HepG2 (cell line): ENCODE measurements around the gene GFOD1. TPM values are rescaled to one million over a fixed set of nuclear protein-coding genes. Genes with fewer than 3 reads are reported as not detected.

Source experiments
- CREB1 ChIP-seq, 2 experiments: fragments of 450-650 bp in 1 of 2; IDR thresholded peaks; 2 replicates each; pipeline ENCODE4 v1.6.1; 2016 to 2017; ENCODE audit warnings: control low read depth in 1 of 2, mild to moderate bottlenecking in 1 of 2, missing compliant biosample characterization in 1 of 2, missing genetic modification characterization in 1 of 2
- HDAC1 ChIP-seq: sonication (generic); formaldehyde crosslinking; IDR thresholded peaks from 2 replicates; pipeline ENCODE4 v1.5.1; 2020; ENCODE audit warnings: mild to moderate bottlenecking, missing genetic modification reagents
- HNRNPLL ChIP-seq: fragments of 200-400 bp; formaldehyde crosslinking; IDR thresholded peaks from 2 replicates; pipeline ENCODE4 v1.6.1; 2017; ENCODE audit warnings: mild to moderate bottlenecking, low read depth, low read length; ENCODE audit not compliant: poor library complexity, severe bottlenecking
- HOMEZ ChIP-seq: IDR thresholded peaks from 2 replicates; pipeline ENCODE4 v1.6.1; 2016; ENCODE audit warnings: low read depth
- IKZF5 ChIP-seq: IDR thresholded peaks from 2 replicates; pipeline ENCODE4 v1.6.1; 2018; ENCODE audit warnings: missing genetic modification reagents, mild to moderate bottlenecking, missing compliant biosample characterization
- ISL2 ChIP-seq: sonication (generic); formaldehyde crosslinking; IDR thresholded peaks from 2 replicates; pipeline ENCODE4 v1.5.0; 2020; ENCODE audit warnings: missing genetic modification reagents
- KDM4B ChIP-seq: sonication (generic); formaldehyde crosslinking; IDR thresholded peaks from 2 replicates; pipeline ENCODE4 v1.4.0; 2020; ENCODE audit warnings: missing genetic modification reagents
- KLF12 ChIP-seq: sonication (generic); formaldehyde crosslinking; IDR thresholded peaks from 2 replicates; pipeline ENCODE4 v1.4.0; 2020; ENCODE audit warnings: missing genetic modification reagents, borderline replicate concordance
- MAFG ChIP-seq: sonication (generic); formaldehyde crosslinking; IDR thresholded peaks from 2 replicates; pipeline ENCODE4 v1.5.1; 2020; ENCODE audit warnings: mild to moderate bottlenecking, missing genetic modification reagents
- MTERF4 ChIP-seq: sonication (generic); formaldehyde crosslinking; IDR thresholded peaks from 2 replicates; pipeline ENCODE4 v1.8.0; 2023; ENCODE audit warnings: mild to moderate bottlenecking, missing genetic modification reagents
- NFAT5 ChIP-seq: sonication (generic); formaldehyde crosslinking; IDR thresholded peaks from 2 replicates; pipeline ENCODE4 v1.4.0; 2020; ENCODE audit warnings: missing genetic modification reagents
- RELA ChIP-seq: sonication (generic); formaldehyde crosslinking; IDR thresholded peaks from 2 replicates; pipeline ENCODE4 v1.4.0; 2020; ENCODE audit warnings: missing genetic modification reagents
- RFX1 ChIP-seq: fragments of 450-650 bp; IDR thresholded peaks from 2 replicates; pipeline ENCODE4 v1.6.1; 2017
- SOX13 ChIP-seq, 3 experiments: fragments of 450-650 bp in 1 of 3; sonication (generic) in 1 of 3; formaldehyde crosslinking in 1 of 3; IDR thresholded peaks in 2 of 3; conservative IDR thresholded peaks in 1 of 3; 2 replicates each; pipeline versions ENCODE4 v1.5.0 to v1.6.1; 2016 to 2020; ENCODE audit warnings: antibody characterized with exemption in 1 of 3, mild to moderate bottlenecking in 1 of 3, missing compliant biosample characterization in 1 of 3, missing genetic modification reagents in 1 of 3, moderate library complexity in 1 of 3
- TCF7L2 ChIP-seq: IDR thresholded peaks from 2 replicates; pipeline ENCODE4 v1.6.1; 2011; ENCODE audit warnings: mild to moderate bottlenecking, low read depth, low read length, moderate library complexity
- YY1 ChIP-seq: IDR thresholded peaks from 2 replicates; pipeline ENCODE4 v1.6.1; 2011; ENCODE audit warnings: low read length, low read depth, moderate library complexity, mild to moderate bottlenecking; ENCODE audit not compliant: insufficient read depth, insufficient replicate concordance
- ZNF660 ChIP-seq: sonication (generic); formaldehyde crosslinking; IDR thresholded peaks from 2 replicates; pipeline ENCODE4 v1.5.1; 2020; ENCODE audit warnings: mild to moderate bottlenecking, low read depth, missing genetic modification reagents, borderline replicate concordance
- ZNF737 ChIP-seq: sonication (generic); formaldehyde crosslinking; IDR thresholded peaks from 2 replicates; pipeline ENCODE4 v1.5.0; 2020; ENCODE audit warnings: missing genetic modification reagents, mild to moderate bottlenecking, borderline replicate concordance
- ZNF790 ChIP-seq: sonication (generic); formaldehyde crosslinking; IDR thresholded peaks from 2 replicates; pipeline ENCODE4 v1.8.0; 2022; ENCODE audit warnings: missing genetic modification reagents, mild to moderate bottlenecking, borderline replicate concordance
- polyA plus RNA-seq, 8 experiments: library from polyadenylated mRNA; depleted of rRNA in 3 of 8; stranded (reverse) in 7 of 8; unstranded in 1 of 8; fragments of >200 nt; fragmentation: Illumina TruSeq in 4 of 8; extraction: Trizol in 4 of 8; gene quantifications; 2 replicates each; pipeline versions ENCODE4 v1.2.1 to v1.2.3, GENCODE V29; 2011 to 2016; ENCODE audit warnings: low read depth in 4 of 8, missing spikeins in 1 of 8, mixed read lengths in 1 of 8; ENCODE audit not compliant: insufficient read depth in 1 of 8
- total RNA-seq, 5 experiments: library from RNA; depleted of rRNA; stranded (reverse); fragments of >200 nt; fragmentation: Illumina TruSeq; extraction: Trizol; gene quantifications; 2 replicates each; pipeline ENCODE4 v1.2.3, GENCODE V29; 2016; ENCODE audit warnings: low read depth in 1 of 5

Gene GFOD1
- total and polyA plus RNA-seq, 2 of the 13 experiments (the other 11 are each of a cell fraction or from before 2014, with no cell fraction given) = 1.9 to 6.4 TPM

- TF ChIP-seq NFAT5 (CRISPR knock-in tag) (no peak), ZNF790 (CRISPR knock-in tag) (no peak), SOX13 (IDR thresholded peaks at IDR 0.05) (no peak), SOX13 (CRISPR knock-in tag; conservative IDR thresholded peaks at IDR 0.05 in 1 of 2, IDR thresholded peaks at IDR 0.05 in 1 of 2) (no peak; a peak in 1 of 4 replicates), CREB1 (IDR thresholded peaks at IDR 0.05) (peak; percentile 51; the same call in 1 of the 2 replicates), CREB1 (CRISPR knock-in tag; IDR thresholded peaks at IDR 0.05) (peak; percentile 62), KDM4B (CRISPR knock-in tag) (no peak), MAFG (no peak), RFX1 (peak; percentile 63; the same call in 1 of the 2 replicates), HOMEZ (no peak; the same call in 1 of the 2 replicates), YY1 (no peak), HDAC1 (CRISPR knock-in tag) (no peak), ZNF660 (CRISPR knock-in tag) (no peak), ISL2 (CRISPR knock-in tag) (no peak), IKZF5 (CRISPR knock-in tag) (0 out of 2 replicates have a peak, but pooled peaks have one; percentile 40), KLF12 (CRISPR knock-in tag) (no peak), MTERF4 (no peak), TCF7L2 (no peak), ZNF737 (CRISPR knock-in tag) (no peak), RELA (no peak), HNRNPLL (no peak)
Measured at GRCh38 chr6:13412639-13413465, 74.5 kb downstream of the GFOD1 start (continued).
